ENCODE measurements around the gene SERTAD2.

The SERTAD2 gene

DNA sequence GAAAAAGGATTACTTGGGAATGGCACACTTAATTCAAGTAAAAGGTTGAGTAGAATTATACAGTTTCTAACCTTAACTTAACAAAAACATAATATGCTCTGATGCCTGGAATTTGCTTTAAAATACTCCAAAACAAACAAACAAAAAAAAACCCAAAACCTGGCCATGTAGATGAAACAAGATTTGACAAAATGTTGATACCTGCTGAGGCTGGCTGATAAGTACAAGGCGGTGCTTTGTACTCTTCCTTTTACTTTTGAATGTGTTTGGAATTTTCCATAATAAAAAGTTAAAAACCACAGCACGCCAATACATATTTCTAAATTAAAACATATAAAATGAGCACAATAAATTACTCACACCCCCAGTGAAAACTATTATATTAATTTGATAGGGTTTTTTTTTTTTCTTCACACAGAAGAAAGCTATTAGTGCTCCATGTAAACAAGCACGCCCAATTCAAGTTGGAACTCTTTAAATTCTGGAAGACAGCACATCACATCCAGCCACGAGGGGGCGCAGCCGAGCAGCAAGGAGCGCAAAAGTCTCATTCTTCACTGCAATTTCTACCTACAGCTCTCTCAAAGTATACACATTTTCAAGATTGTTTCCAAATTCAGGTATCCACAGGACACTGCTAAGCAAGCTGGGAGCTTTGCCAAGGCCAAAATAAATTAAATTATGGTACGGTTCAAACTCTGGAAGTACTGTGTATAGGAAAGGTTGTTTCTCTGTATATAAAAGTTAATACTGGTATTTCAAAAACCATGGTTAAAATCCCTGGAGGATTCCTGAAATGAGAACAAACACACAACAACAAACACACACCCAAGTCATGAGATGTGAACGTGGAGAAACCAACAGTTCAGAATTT lies 7.5 kb downstream of the SERTAD2 start:
- peak; percentile 45 for DNase-seq

DNA sequence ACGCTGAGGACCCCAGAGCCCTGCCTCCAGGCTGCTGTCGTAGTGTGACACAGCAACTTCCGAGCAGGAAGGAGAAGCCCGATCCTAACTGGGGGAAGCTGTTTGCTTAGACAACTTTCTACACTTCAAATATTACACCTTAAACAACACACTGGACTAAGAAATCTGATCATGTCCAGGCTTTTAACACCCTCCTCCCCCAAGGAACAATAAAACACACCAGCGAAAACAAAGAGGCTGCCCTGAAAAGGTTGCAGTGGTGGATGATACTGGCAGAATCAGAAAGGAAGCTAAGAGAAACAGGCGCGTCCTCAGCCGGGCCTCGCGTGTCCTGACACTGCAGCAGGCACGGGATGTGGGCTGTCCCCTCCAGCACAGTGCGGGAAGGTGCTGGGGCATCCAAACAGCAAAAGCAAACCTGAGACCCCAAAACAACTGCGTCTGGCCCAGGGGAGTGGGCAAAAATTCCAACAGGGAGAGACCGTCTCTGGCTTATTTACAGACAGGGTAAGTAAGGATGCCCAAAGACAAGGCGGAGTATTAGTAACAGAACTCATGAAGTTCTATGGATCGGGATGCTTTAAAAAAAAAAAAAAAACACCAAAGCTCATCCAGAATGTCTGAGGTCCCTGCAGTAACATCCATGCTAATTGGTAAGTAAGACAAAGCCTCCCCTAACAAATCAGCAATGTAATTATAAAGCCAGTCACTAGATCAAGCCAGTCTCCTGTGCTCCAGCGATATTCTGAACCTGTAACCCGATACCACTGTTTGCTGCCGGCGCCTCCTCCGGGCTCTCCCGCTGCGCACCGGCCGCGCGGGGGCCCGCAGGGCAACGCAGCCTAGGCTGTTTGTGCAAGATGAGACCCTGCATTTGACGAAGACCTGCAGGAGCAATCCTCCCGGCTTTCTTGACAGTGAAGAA lies 9.0 kb downstream of the SERTAD2 start:
- DNase-seq, result peak; percentile 22

DNA sequence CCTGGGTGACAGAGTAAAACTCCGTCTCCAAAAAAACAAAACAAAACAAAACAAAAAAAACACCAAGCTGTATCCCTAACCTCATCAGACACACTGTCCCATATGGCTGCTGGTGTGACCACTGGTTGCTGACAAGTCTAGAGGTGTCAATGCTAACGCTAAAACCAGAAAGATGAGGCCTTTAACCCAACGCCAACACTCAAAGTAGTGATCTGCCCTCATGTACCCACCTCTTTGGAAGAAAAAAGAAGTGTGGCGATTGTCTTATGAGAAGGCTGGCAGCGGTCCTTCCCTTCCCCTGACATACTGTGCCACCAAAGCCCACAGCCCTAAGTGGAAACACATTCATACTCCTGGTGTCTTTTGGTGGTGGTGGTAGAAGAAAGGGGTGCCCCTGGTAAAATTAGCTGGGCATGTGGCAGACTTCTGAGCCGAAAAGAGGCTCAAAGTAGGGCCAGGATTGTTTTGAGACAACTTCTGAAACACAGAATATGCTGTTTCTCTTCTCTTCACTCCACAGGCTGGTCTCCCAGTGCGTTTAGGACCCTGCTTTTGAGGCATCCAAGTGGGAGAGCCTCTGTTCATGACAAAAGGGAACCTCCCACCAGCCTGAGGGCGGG lies 9.8 kb downstream of the SERTAD2 start:
- DNase-seq, result no peak

DNA sequence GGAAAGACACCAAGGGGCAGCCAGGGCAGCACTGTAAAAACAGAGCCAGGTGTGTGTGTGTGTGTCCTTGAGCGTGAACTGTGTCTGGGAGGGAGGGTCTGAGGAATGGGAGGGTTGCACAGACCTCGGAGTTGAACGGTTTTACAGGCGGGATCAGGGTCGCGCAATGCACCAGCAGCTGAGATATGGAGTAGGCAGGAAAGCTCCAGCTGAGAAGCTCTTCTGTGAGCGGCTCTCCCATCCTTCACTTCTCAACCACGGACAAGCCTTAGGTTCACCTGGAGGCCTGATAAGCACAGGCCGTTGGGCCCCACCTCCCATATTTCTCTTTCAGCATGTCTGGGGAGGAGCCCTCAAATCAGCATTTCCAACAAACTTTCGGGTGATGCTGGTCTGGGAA lies 12.1 kb downstream of the SERTAD2 start:
- DNase-seq, result no peak

DNA sequence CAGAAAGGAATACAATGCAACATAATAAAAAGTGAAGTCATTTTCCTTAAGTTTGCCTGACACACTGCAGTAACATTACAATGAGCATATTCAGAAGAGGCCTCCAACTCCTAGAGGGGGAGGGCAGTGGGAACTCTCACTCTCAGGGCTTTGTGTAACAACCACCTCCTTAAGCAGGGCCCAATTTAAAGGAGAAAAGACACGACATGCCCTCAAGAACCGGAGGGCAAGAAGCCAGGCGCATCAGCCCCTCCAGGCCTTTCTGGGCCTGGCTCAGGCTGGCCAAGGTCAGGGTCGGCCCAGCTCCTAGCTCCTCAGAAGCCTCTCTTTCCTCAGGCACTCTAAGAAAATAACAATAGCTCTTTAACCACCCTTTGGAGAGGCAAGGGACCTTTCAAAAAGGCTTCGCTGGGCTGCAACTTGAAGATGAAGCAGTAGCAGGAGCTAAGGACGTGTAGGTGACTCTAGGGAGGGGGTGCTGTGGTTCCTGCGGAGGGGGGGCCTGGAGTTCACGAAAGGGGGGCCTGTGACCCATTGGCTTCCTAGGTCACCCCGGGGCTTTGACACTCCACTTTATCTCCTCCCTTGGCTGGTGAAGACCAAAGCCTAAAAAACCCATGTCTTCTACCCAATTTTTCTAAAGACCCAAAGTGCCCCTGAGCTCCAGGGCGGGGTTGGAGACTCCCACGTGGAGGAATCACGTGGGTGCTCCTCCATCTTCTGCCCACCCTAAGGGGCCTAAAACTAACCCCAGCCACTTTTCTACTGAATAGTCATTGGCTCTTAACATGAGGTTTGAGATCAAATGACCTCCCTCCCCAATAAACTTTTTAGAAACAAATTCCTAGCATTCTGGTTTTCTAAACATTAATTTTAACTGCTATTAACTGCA lies 13.3 kb downstream of the SERTAD2 start:
- no peak for DNase-seq

DNA sequence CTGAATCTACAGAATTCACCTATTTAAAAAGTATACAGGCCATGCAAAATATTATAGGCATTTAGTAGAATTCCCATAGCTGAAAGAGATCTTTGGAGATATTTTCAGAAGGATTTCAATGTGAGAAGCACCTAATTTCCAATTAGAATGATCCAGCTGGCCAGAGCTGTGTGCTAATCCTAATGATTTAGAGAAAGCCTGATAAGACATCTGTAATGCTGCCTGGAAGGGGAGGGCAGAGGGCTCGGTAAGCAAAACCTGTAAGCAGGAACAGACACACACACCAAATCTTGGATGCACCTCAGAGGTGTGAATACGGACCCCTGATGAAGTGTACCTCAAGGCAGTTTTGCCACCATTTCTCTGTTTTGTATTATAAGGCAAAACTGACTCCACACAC lies 14.0 kb downstream of the SERTAD2 start:
- no peak for DNase-seq

DNA sequence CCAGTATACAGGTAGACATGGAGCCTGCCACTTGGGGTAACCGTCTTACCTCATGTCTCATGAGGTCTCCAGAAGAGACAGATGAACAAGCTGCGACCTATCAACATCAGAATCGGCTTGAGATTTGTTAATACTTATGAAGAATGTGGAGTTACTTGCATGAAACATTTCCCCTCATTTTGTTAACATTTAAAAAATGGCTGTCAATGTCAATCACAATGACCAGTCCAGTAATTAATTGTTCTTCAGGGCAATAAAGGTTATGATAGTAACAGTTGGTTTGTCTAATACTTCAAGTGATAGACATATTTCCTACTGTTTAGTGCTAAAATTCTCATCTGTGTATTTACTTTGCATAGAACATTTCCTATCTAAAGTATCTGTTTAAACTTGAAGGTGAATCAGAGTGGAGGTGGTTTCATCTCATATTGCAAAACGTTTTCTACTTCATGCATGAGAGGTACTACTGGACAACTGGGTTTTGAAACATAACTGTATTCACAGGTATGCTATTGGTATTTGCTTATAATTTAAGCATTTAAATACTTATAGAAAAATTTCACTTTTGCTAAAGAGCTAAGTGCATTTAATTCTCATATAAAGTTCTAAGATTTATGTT lies 15.1 kb downstream of the SERTAD2 start:
- no peak for DNase-seq

DNA sequence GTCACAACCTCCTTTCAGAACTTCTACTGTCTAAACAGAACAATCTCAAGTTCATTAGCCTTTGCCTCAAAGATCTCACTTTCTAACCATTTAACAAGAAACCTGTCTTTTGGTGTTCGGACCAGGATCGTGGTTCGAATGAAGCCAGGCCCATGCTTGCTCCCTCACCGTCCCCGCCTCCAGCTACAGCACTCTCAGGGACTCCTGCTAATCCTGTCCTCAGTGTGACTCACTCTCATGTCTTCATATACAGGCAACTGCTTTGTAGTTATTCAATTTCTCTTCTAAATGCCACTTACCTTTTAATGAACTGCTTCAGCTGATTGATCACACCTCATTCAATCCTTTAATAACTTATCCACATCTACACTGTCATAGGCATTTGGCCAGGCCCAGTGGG lies 15.8 kb downstream of the SERTAD2 start:
- DNase-seq, result no peak

DNA sequence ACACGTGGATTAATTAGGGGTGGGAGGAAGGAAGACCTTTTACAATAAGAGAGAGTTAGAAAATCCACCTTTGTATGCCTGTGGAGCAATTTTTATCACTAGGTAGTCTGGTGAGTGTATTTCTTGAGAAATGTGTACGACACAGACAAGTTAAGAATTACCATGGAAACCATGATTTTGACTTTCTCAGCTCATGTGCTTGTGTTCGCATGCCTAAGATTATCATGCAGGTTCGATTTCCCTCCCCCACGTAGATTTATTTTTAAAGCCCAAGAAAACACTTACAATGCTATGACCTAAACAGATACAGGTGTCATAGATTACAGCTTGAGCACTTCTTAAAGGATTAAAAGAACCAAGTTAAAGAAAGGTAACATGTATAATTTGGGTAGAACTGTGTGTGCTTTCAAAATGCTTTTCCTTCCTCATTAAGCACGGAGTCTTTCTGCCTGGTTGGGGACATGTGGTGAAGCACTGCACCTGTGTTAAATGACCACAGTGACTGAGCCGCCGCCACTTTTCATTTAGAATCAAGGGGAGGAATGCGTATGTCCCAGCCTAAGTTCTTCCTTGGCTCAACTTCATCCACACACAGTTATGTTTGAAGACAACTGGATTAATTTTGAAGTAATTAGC lies 16.6 kb downstream of the SERTAD2 start:
- DNase-seq, result no peak

DNA sequence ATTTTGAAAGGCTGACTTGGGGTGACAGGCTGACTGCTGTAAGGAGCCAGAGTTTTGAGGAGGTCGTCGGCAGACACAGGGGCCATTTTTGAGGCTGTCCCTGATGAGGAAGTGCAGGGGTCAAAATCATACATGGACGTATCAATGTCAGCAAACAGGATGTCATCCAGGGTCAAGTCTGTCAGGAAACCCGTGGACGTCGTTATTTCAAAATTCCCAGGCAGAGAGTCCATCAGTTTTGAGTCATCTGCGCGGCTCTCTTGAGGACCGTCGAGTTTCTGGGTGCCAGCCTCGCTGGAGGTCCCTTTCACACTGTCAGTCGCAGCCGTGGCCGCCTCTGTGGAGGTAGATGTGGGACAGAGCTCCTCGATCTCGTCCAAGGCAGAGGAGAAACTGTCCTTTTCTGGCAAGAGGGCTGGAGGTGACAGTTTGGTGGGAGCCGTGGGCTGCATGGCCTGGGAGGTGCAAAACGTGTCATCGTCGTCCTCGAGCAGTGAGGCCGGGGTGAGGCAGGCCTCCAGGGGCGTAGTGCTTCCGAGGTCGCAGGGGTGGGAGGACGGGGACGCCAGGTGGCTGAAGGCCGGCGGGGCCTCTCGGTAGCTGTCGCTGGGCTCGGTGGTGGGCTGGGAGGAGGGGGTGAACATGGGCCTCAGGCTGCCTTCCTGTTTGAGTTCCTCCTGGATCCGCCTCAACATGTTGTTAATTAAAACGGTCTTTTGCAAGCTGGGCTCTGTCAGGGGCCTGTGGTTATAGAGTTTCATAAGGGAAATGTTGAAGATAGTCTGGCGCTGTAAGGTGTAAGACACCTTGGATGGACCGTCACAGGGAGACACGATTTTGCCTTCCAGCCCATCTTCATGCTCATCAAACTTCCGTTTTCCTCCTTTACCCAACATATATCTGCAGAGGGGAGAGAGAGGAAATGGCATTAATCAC lies 17.5 kb downstream of the SERTAD2 start:
- no peak for DNase-seq

DNA sequence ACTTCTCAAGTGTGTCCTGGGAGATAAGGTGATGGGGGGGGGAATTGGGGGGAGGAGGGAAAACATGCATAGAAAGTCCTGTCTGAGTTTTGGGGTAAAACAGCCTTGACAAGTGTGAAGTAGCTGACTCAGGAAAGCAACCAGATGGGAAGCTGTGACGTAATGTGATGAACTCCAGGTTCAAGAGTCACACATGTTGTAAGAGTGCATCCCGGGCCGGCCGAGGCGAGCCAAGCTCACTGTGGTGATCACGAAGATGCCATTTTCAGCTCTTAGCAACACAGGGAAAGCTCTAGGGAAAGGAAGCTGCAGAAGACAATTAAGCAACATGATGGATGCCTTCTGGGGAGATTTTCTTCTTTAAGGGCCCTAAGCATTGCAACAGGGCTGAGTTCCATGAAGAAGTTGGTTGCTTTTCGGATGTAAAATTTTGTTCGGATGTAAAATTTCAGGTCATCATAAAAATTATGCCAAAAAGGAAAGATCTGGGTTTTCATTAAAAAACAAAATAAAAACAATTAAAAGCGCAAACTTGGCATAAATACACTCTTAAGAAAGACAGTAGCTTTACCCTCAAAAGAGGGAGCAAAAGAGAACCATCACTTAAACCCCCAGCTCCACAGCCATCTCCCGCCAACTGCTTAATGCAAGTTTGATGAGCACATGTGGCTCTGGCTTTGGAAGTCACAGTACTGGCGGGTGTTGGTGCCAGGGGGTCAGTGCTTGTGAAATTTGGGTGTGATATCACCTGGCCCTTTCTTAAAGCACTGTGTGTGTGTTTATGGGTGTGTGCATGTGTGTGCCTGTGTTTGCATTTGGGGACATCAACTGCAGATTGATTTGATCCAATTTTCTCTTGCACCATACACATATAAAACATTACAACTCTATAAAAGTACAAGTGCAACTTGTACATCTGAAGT lies 19.1 kb downstream of the SERTAD2 start:
- DNase-seq, result no peak

DNA sequence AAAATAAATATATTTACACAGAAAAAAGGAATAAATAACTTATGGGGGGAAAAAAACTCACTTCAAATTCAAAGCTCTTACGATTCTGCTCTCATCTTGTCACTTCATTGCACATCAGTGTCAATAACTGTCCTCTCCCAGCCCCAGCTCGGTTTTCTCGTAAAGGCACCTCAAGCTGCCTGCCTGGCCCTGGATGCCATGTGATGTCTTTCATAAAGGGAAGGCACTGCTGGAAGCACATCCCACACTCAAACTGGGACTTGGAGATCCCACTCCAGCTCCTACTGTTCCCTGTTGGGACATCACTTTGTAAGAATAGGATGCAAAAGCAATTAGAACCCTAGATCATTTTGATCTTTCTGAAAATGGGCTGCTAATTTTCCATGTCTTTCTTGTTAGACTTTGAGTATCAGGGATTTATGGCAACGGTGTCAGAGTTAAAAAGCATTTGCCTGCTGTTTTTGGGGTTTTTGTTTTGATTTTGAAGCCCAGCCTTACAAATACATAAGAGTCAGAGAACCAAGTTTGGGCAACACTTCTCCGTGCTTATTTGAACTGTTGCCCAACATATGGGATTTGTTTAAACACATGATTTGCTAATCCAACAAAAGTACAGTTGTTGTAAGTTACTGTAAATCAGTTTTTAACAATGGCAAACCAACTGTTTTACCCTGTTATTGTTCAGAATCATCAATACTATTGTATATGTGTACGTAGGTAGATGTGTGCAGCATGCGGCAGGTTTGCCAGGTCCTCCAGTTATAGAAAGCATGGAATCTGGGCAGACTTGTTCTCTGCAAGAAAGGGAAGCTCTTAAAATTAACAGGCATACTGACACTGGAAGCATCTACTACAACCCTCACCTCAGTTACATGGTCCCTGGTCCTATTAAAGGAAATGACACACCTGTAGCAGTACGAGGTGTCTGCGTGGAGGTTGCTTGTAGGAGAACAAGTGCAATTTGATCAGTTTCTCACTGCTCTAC lies 20.6 kb downstream of the SERTAD2 start:
- no peak for DNase-seq

DNA sequence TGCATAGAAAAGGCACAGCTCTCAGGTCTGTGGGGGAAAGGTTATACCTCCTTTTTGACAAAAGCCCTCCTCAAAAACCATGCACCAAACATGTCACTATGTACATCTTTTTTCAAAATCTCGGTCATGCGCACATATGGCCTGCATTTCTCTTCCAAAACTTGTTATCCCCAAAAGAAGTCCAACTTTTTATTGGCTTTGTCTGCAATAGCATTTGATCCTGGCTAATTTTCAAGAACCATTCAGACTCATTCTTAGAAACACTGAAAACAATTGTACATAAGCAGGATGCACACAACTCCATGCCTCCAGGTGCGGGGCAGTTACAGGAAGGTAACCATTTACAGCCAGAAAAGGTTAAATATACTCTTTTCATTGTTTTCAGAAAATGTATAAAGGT lies 21.9 kb downstream of the SERTAD2 start:
- no peak for DNase-seq

DNA sequence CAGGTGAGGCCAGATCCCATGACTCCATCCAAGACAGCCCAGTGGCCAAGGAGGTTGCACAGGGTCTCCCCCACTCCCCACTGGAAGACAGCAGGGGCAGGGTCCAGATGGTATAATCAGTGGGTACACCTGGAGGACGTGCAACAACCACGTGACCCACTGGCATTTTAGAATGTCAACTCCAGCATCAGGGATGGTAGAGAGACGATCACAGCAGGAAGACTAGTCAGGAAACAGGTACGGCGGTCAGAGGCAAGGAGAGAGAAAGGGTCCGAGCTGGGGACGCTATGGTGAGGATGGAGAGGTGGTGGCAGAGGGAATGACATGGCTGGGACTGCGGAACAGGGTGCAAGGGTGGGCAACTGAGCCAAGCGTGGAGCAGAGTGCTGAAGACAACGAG lies 23.0 kb downstream of the SERTAD2 start:
- DNase-seq, result no peak

DNA sequence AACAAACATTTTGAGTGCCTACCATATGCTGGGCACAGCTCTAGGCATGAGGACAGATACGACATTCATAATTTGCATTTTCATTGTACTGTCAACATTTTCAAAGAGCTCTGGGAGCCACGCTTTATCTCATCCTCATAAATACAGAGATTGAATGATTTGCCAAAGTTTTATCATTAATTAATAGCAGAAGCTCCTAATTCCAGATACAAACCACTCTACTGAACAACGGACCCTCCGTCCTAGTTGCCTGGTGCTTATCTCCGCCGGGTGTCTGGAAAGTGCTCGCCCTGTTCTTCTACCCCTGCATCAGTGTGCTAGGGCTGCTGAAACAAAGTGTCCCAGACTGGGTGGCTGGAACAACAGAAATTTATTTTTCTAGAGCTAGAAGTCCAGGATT lies 23.8 kb downstream of the SERTAD2 start:
- no peak for DNase-seq

DNA sequence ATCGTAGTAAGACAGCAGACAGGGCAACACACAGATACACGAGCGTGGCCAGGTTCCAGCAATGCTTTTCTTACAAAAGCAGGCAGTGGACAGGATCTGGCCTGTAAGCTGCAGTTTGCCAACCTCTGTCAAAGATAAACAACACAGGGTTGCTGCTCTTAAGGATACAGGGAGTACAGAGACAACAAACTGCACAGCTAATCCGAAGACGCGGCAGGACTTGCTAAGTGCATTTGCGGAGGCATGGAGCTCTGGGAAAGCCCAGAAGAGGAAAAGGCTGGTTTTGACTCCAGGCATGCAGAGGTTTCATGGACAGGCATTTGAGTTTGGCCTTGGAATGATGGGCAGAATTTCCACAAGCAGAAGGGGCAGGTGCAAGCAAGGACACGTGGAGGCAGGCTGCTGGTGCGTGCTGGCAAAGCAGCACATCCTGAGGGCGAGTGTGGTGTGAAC lies 24.4 kb downstream of the SERTAD2 start:
- DNase-seq, result no peak

All from NCI-H2107 (cell line).